ENCODE measurements around the gene PYHIN1. TPM values are rescaled to one million over a fixed set of nuclear protein-coding genes. Genes with fewer than 3 reads are reported as not detected.
"Not testable (repeated sequence)": the region's sequence is repeated elsewhere in the genome, so short reads cannot be mapped to it uniquely, and the experiment has no call there.

Gene PYHIN1
- polyA plus RNA-seq, 1 of the 3 experiments (the other 2 are of a cell fraction) = not detected

- TF ChIP-seq TEAD4 (IDR thresholded peaks at IDR 0.05; ENCODE audit: borderline replicate concordance, insufficient read depth) (no peak), GABPA (IDR thresholded peaks at IDR 0.05; ENCODE audit: low read depth) (0 out of 2 replicates have a peak, but pooled peaks have one; percentile 9), EP300 (IDR thresholded peaks at IDR 0.05; ENCODE audit: borderline replicate concordance in 1 of 2, low read depth in 1 of 2, low read length in 1 of 2) (peak in 1 of 2 experiments; percentile 31; a peak in 1 of 4 replicates), POLR2AphosphoS5 (IDR thresholded peaks at IDR 0.05; ENCODE audit: low read depth, low read length) (peak; percentile 91)
- TF ChIP-seq, protein P1, sequence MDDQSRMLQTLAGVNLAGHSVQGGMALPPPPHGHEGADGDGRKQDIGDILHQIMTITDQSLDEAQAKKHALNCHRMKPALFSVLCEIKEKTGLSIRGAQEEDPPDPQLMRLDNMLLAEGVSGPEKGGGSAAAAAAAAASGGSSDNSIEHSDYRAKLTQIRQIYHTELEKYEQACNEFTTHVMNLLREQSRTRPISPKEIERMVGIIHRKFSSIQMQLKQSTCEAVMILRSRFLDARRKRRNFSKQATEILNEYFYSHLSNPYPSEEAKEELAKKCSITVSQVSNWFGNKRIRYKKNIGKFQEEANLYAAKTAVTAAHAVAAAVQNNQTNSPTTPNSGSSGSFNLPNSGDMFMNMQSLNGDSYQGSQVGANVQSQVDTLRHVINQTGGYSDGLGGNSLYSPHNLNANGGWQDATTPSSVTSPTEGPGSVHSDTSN (IDR thresholded peaks at IDR 0.05) = peak; percentile 27
Measured at GRCh38 chr1:159009704-159010361, 78.5 kb downstream of the PYHIN1 start, which contains the start of gene IFI16 (continued).

DNA sequence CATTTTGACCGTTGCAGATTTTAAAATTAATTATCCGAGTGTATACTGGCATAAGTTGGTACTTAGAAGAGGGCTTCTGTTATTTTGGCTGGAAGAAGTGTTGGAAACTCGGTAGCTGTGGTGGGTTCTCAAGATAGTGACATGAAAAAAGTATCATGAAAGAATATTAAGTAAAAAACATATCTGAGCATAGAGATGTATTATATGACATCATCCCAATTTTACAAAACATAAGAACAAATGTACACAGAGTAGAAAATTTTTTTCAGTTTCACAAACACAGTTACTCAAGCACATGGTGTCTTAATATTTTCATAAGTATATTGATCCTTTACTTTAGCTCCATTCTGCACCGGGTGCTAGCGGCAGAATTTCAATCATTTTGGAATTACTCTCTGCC, 79.0 kb downstream of the PYHIN1 start:
- Histone ChIP-seq H3K4me1 (ENCODE audit: control insufficient read depth in 1 of 2, insufficient read depth in 2 of 2, low read depth in 1 of 2, low read length in 1 of 2) (peaks cover 0 to 12% of the 10 kb centered on the region in 2 experiments; a peak in 3 of 4 replicates), H3K79me2 (ENCODE audit: insufficient read depth) (peaks cover 49% of the 10 kb centered on the region), H3K9me2 (no peaks in the 10 kb centered on the region), H3K9ac (peak overlapping the region; percentile 88), H3F3A (replicated peaks; ENCODE audit: insufficient read depth) (peaks cover 29% of the 10 kb centered on the region), H3K4me2 (peak overlapping the region; percentile 82), H3K27ac (ENCODE audit: low read depth in 2 of 2, low read length in 1 of 2) (peak overlapping the region; percentile 95 to 97), H2AFZ (ENCODE audit: low read depth) (peak overlapping the region; percentile 64), H3K27me3 (ENCODE audit: insufficient read depth) (no peaks in the 10 kb centered on the region), H3K9me3 (no peaks in the 10 kb centered on the region), H3K4me3 (ENCODE audit: low read depth in 2 of 2, low read length in 1 of 2) (peak overlapping the region; percentile 63 to 74), H4K20me1 (ENCODE audit: insufficient read depth) (no peaks in the 10 kb centered on the region), H3K36me3 (replicated peaks in 1 of 2; ENCODE audit: control insufficient read depth in 1 of 2, insufficient read depth in 2 of 2, low read length in 1 of 2) (peaks cover 6 to 13% of the 10 kb centered on the region in 2 experiments)
- 19% methylated on average over 5 of the region's 5 CpGs for WGBS (ENCODE audit: low lambda C conversion rate)
- TF ChIP-seq POLR2AphosphoS5 (IDR thresholded peaks at IDR 0.05; ENCODE audit: low read depth, low read length) = no peak
- TF ChIP-seq FOSL2 (IDR thresholded peaks at IDR 0.05; ENCODE audit: borderline replicate concordance, low read depth) = no peak
- no peak for TF ChIP-seq CTCF (IDR thresholded peaks at IDR 0.05)
- no peak for TF ChIP-seq CHD2 (IDR thresholded peaks at IDR 0.05; ENCODE audit: low read length, partially characterized antibody)
- TF ChIP-seq SIN3A (IDR thresholded peaks at IDR 0.05; ENCODE audit: borderline replicate concordance, low read depth, low read length) = no peak
- TF ChIP-seq REST (IDR thresholded peaks at IDR 0.05; ENCODE audit: low read depth, low read length) = no peak
- TF ChIP-seq RFX5 (IDR thresholded peaks at IDR 0.05; ENCODE audit: low read length) = no peak
- TF ChIP-seq, protein P1 (IDR thresholded peaks at IDR 0.05) = no peak
- no peak for TF ChIP-seq GABPA (IDR thresholded peaks at IDR 0.05; ENCODE audit: low read depth)
- ChIA-PET CTCF (interaction anchor here (1.2 kb wide), 1 partner anchor 12 kb away, joined by 3 read pairs; no protein-coding TSS in a partner anchor), POLR2A (no interaction called here)
- DNase-seq = no peak

DNA sequence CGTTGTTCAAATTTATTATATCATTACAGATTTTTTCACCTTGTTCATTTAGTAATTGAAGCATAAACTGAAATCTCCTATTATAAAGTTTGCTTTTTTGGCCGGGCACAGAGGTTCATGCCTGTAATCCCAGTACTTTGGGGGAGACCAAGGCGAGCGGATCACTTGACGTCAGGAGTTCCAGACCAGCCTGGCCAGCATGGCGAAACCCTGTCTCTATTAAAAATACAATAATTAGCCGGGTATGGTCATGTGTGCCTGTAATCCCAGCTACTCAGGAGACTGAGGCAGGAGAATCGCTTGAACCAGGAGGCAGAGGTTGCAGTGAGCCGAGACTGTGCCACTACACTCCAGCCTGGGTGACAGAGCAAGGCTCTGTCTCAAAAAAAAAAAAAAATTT, 79.6 kb downstream of the PYHIN1 start:
- DNase-seq; H3K9me3 ChIP-seq; POLR2A ChIA-PET; H3K9me2 ChIP-seq; H4K20me1 ChIP-seq (ENCODE audit: insufficient read depth); H2AFZ ChIP-seq (ENCODE audit: low read depth); H3K27me3 ChIP-seq (ENCODE audit: insufficient read depth): not testable (repeated sequence)
- Histone ChIP-seq H3K9ac (peak overlapping the region; percentile 88), H3K36me3 (replicated peaks in 1 of 2; ENCODE audit: control insufficient read depth in 1 of 2, insufficient read depth in 2 of 2, low read length in 1 of 2) (peaks cover 10 to 14% of the 10 kb centered on the region in 2 experiments), H3K27ac (ENCODE audit: low read depth in 2 of 2, low read length in 1 of 2) (peak overlapping the region in 1 of 2 experiments; percentile 95; a peak in 3 of 4 replicates), H3K4me1 (ENCODE audit: control insufficient read depth in 1 of 2, insufficient read depth in 2 of 2, low read depth in 1 of 2, low read length in 1 of 2) (peaks cover 0 to 12% of the 10 kb centered on the region in 2 experiments; a peak in 3 of 4 replicates), H3K4me3 (ENCODE audit: low read depth in 2 of 2, low read length in 1 of 2) (peak overlapping the region; percentile 63 to 74; a peak in 3 of 4 replicates), H3K79me2 (ENCODE audit: insufficient read depth) (peaks cover 52% of the 10 kb centered on the region), H3K4me2 (peak overlapping the region; percentile 82), H3F3A (replicated peaks; ENCODE audit: insufficient read depth) (peaks cover 29% of the 10 kb centered on the region)
- CTCF ChIA-PET = interaction anchor here (1.2 kb wide), 1 partner anchor 12 kb away, joined by 3 read pairs; no protein-coding TSS in a partner anchor
- 27% methylated on average over 9 of the region's 9 CpGs for WGBS (ENCODE audit: low lambda C conversion rate)

All from SK-N-SH (cell line).